Astrocyte (in vitro differentiated cells and primary cell): ENCODE results near the gene CAPZB. TPM values are rescaled to one million over a fixed set of nuclear protein-coding genes. Genes with fewer than 3 reads are reported as not detected.

Source experiments
- DNase-seq: peaks from one replicate; pipeline ENCODE4 v3.0.0-alpha.2; 2010; ENCODE audit warnings: low read depth
- FAIRE-seq: peaks from 2 replicates; lab custom pipeline; 2011; peaks lifted over from hg19 to GRCh38; lab: Jason Lieb, UNC
- H2AFZ ChIP-seq: 2 replicates; pipeline ENCODE4 v1.6.0; 2012; ENCODE audit warnings: low read depth, low read length, inconsistent platforms
- H3K27ac ChIP-seq: 2 replicates; pipeline ENCODE4 v1.5.1; 2011; ENCODE audit warnings: low read depth, low read length, inconsistent platforms
- H3K27me3 ChIP-seq: 2 replicates; pipeline ENCODE4 v1.6.0; 2011; ENCODE audit warnings: low read length, inconsistent platforms; ENCODE audit not compliant: insufficient read depth
- H3K36me3 ChIP-seq: 2 replicates; pipeline ENCODE4 v1.5.1; 2011; ENCODE audit warnings: low read length, inconsistent platforms; ENCODE audit not compliant: insufficient read depth
- H3K4me1 ChIP-seq: 2 replicates; pipeline ENCODE4 v1.5.1; 2011; ENCODE audit warnings: low read length, inconsistent platforms; ENCODE audit not compliant: insufficient read depth
- H3K4me2 ChIP-seq: 2 replicates; pipeline ENCODE4 v1.6.0; 2012; ENCODE audit warnings: low read length, inconsistent platforms
- H3K4me3 ChIP-seq: 2 replicates; pipeline ENCODE4 v1.5.1; 2011; ENCODE audit warnings: low read depth, mild to moderate bottlenecking, low read length, inconsistent platforms; ENCODE audit not compliant: insufficient read depth
- H3K79me2 ChIP-seq: 2 replicates; pipeline ENCODE4 v1.6.0; 2012; ENCODE audit warnings: mild to moderate bottlenecking, low read length, inconsistent platforms; ENCODE audit not compliant: insufficient read depth
- H3K9ac ChIP-seq: 2 replicates; pipeline ENCODE4 v1.6.0; 2012; ENCODE audit warnings: mild to moderate bottlenecking, low read length, inconsistent platforms
- H3K9me3 ChIP-seq: 2 replicates; pipeline ENCODE4 v1.5.1; 2012; ENCODE audit warnings: low read depth, mild to moderate bottlenecking, low read length, inconsistent platforms; ENCODE audit not compliant: insufficient read depth
- H4K20me1 ChIP-seq: 2 replicates; pipeline ENCODE4 v1.6.0; 2012; ENCODE audit warnings: low read length, inconsistent platforms; ENCODE audit not compliant: insufficient read depth
- H3K27ac Mint-ChIP-seq: one replicate; pipeline ENCODE4 v1.8.0; 2021; ENCODE audit warnings: mild to moderate bottlenecking, mixed read lengths; ENCODE audit not compliant: unreplicated experiment
- H3K27me3 Mint-ChIP-seq: one replicate; pipeline ENCODE4 v1.8.0; 2021; ENCODE audit warnings: low read depth, mixed read lengths; ENCODE audit not compliant: unreplicated experiment
- H3K36me3 Mint-ChIP-seq: one replicate; pipeline ENCODE4 v1.8.0; 2021; ENCODE audit warnings: low read depth, mixed read lengths; ENCODE audit not compliant: unreplicated experiment
- H3K4me1 Mint-ChIP-seq: one replicate; pipeline ENCODE4 v1.8.0; 2021; ENCODE audit warnings: low read depth, mixed read lengths; ENCODE audit not compliant: unreplicated experiment
- H3K4me3 Mint-ChIP-seq: one replicate; pipeline ENCODE4 v1.8.0; 2021; ENCODE audit warnings: mild to moderate bottlenecking, moderate library complexity, mixed read lengths; ENCODE audit not compliant: unreplicated experiment
- H3K9me3 Mint-ChIP-seq: one replicate; pipeline ENCODE4 v1.8.0; 2021; ENCODE audit warnings: mild to moderate bottlenecking, mixed read lengths; ENCODE audit not compliant: unreplicated experiment
- EZH2 ChIP-seq: IDR thresholded peaks from 2 replicates; pipeline ENCODE4 v1.6.1; 2012; ENCODE audit warnings: mild to moderate bottlenecking, low read length, inconsistent platforms; ENCODE audit not compliant: insufficient read depth
- total RNA-seq: library from RNA; stranded (reverse); gene quantifications from 2 replicates; pipeline ENCODE4 v1.2.1, GENCODE V29; 2021
- TF ChIP-seq, protein P1 (sequence below): IDR thresholded peaks from 2 replicates; pipeline ENCODE4 v1.5.1; 2011; ENCODE audit warnings: low read depth, mild to moderate bottlenecking, inconsistent platforms, low read length, moderate library complexity; ENCODE audit not compliant: insufficient read depth

Gene CAPZB
- total RNA-seq, 1 donor from 2014 or later: 458 TPM

DNA sequence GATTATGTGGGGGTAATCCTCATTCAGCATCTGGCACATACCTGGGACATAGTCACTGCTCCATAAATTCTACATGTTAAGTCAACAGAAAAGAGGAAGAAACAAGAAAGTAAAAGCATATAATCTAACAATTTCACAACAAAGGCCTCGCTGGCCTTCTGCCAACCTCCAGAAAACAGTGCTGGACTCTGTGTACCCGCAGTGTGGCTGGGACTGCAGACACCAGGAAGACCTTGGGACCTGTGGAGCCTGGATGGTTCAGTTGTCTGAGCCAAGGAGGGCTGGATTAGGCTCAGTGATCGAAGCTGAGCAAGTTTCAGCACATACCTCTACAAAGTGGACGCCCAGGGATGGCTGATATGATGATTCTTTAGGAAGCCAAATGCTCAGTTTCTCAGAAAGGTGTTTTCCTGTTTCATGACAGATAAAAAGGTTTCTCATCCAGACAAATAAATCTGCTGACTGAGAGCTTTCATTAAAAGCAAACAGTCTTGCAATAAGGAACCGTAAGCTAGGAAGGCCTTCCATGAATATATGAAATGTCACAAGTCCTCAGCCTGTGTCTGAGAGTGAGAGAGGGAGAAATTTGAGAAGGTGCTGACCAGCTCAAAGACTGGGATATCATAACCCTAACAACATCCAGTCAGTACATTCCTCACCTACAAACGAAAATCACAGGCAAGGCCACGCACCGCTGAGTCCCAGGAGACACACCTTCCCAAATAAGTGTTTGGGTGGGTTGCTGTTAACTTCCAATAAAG, 48.4 kb downstream of the CAPZB start:
- Histone ChIP-seq H3K27me3 (no peaks in the 10 kb centered on the region), H3K36me3 (peaks cover 4% of the 10 kb centered on the region), H3K9me3 (no peaks in the 10 kb centered on the region), H3K27ac (peak overlapping the region; percentile 70), H3K9ac (peak overlapping the region; percentile 46), H3K4me3 (no peak overlapping the region), H4K20me1 (peaks cover 90% of the 10 kb centered on the region), H2AFZ (no peak overlapping the region), H3K79me2 (peaks cover 97% of the 10 kb centered on the region), H3K4me1 (peaks cover 65% of the 10 kb centered on the region), H3K4me2 (peak overlapping the region; percentile 34)
- H3K36me3 Mint-ChIP-seq: peaks cover 13% of the 10 kb centered on the region
- H3K4me3 Mint-ChIP-seq: peak overlapping the region; percentile 15
- no peaks in the 10 kb centered on the region for H3K27me3 Mint-ChIP-seq
- TF ChIP-seq EZH2: no peak
- TF ChIP-seq, protein P1, sequence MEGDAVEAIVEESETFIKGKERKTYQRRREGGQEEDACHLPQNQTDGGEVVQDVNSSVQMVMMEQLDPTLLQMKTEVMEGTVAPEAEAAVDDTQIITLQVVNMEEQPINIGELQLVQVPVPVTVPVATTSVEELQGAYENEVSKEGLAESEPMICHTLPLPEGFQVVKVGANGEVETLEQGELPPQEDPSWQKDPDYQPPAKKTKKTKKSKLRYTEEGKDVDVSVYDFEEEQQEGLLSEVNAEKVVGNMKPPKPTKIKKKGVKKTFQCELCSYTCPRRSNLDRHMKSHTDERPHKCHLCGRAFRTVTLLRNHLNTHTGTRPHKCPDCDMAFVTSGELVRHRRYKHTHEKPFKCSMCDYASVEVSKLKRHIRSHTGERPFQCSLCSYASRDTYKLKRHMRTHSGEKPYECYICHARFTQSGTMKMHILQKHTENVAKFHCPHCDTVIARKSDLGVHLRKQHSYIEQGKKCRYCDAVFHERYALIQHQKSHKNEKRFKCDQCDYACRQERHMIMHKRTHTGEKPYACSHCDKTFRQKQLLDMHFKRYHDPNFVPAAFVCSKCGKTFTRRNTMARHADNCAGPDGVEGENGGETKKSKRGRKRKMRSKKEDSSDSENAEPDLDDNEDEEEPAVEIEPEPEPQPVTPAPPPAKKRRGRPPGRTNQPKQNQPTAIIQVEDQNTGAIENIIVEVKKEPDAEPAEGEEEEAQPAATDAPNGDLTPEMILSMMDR: no peak
- no peaks in the 10 kb centered on the region for H3K9me3 Mint-ChIP-seq
- DNase-seq (peak; percentile 46), FAIRE-seq (no peak)
- peak overlapping the region; percentile 16 for H3K27ac Mint-ChIP-seq
- H3K4me1 Mint-ChIP-seq: peaks cover 71% of the 10 kb centered on the region

DNA sequence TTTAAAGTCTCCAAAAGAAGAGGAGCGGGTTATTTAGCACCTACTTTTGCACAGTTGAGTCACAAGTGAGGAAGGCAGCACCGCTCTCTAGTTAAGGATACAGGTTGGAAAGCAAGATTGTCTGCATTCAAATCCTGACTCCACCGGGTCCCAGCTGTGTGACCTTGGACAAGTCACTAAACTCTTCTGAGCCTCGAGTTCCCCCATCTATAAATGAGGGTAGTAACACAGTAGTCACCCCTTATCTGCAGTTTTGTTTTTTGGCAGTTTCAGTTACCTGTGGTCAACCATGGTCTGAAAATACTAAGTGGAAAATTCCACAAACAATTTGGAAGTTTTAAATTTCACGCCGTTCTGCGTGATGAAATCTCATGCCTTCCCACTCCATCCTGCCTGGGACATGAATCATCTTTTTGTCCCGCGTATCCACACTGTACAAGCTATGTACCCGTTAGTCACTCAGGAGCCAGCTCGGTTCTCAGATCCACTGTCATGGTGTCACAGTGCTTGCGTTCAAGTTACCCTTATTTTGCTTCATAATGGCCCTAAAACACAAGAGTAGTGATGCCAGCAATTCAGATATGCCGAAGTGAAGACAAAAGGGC, 49.4 kb downstream of the CAPZB start:
- Histone ChIP-seq H3K79me2 (peaks cover 96% of the 10 kb centered on the region), H3K27ac (peak overlapping the region; percentile 70), H3K27me3 (no peaks in the 10 kb centered on the region), H2AFZ (no peak overlapping the region), H3K4me3 (no peak overlapping the region), H4K20me1 (peaks cover 91% of the 10 kb centered on the region), H3K9ac (peak overlapping the region; percentile 46), H3K4me1 (peaks cover 60% of the 10 kb centered on the region), H3K4me2 (peak overlapping the region; percentile 34), H3K36me3 (peaks cover 4% of the 10 kb centered on the region), H3K9me3 (no peaks in the 10 kb centered on the region)
- Mint-ChIP-seq H3K36me3 (peaks cover 11% of the 10 kb centered on the region), H3K4me1 (peaks cover 65% of the 10 kb centered on the region), H3K27ac (peak overlapping the region; percentile 88), H3K9me3 (no peaks in the 10 kb centered on the region), H3K27me3 (no peaks in the 10 kb centered on the region), H3K4me3 (no peak overlapping the region)
- TF ChIP-seq EZH2: no peak
- TF ChIP-seq, protein P1: no peak
- FAIRE-seq (peak; percentile 5), DNase-seq (peak; percentile 84)
